ENCODE measurements around the gene NAALAD2.

NAALAD2 gene

GRCh38 chr11:90222459-90223247 is 88.2 kb downstream of the NAALAD2 start, which contains the start of gene CHORDC1:
TSS of gene CHORDC1 (minus strand) at chr11:90223049. CDS start at chr11:90222954, 95 bp downstream.
- peak; percentile 28 for DNase-seq (ENCODE audit: low read depth)
- peak within 1 kb of the TSS; percentile 75 for H3K4me3 ChIP-seq (ENCODE audit: control insufficient read depth, low read depth, low read length)
- no peak for TF ChIP-seq CTCF (IDR thresholded peaks at IDR 0.05; ENCODE audit: control insufficient read depth, insufficient read depth, low read depth, low read length, missing control alignments)

- DNase-seq (ENCODE audit: low read depth), result no peak
- H3K4me3 ChIP-seq (ENCODE audit: control insufficient read depth, low read depth, low read length), result peak overlapping the region; percentile 75
- no peak for TF ChIP-seq CTCF (IDR thresholded peaks at IDR 0.05; ENCODE audit: control insufficient read depth, insufficient read depth, low read depth, low read length, missing control alignments)
These were observed 88.8 kb downstream of the NAALAD2 start for GRCh38 chr11:90223248-90223585.

GRCh38 chr11:90228056-90228455 is 93.6 kb downstream of the NAALAD2 start:
- no peak for TF ChIP-seq CTCF (IDR thresholded peaks at IDR 0.05; ENCODE audit: control insufficient read depth, insufficient read depth, low read depth, low read length, missing control alignments)
- DNase-seq (ENCODE audit: low read depth), result no peak
- H3K4me3 ChIP-seq (ENCODE audit: control insufficient read depth, low read depth, low read length), result no peak overlapping the region

- no peak for TF ChIP-seq CTCF (IDR thresholded peaks at IDR 0.05; ENCODE audit: control insufficient read depth, insufficient read depth, low read depth, low read length, missing control alignments)
- no peak overlapping the region for H3K4me3 ChIP-seq (ENCODE audit: control insufficient read depth, low read depth, low read length)
- DNase-seq (ENCODE audit: low read depth), result no peak
These were observed 95.3 kb downstream of the NAALAD2 start for GRCh38 chr11:90229791-90230190.

GRCh38 chr11:90234977-90235376 is 100.5 kb downstream of the NAALAD2 start:
- no peak for TF ChIP-seq CTCF (IDR thresholded peaks at IDR 0.05; ENCODE audit: control insufficient read depth, insufficient read depth, low read depth, low read length, missing control alignments)
- no peak overlapping the region for H3K4me3 ChIP-seq (ENCODE audit: control insufficient read depth, low read depth, low read length)
- DNase-seq (ENCODE audit: low read depth), result no peak

- no peak for DNase-seq (ENCODE audit: low read depth)
- H3K4me3 ChIP-seq (ENCODE audit: control insufficient read depth, low read depth, low read length), result no peak overlapping the region
- TF ChIP-seq CTCF (IDR thresholded peaks at IDR 0.05; ENCODE audit: control insufficient read depth, insufficient read depth, low read depth, low read length, missing control alignments), result no peak
These were observed 101.1 kb downstream of the NAALAD2 start for GRCh38 chr11:90235526-90235925.
